Neural cell (in vitro differentiated cells): ENCODE measurements around the gene TTC13.

Experiments used
- CTCF ChIP-seq: fragments of 450-650 bp; IDR thresholded peaks from 2 replicates; pipeline ENCODE4 v1.5.1; 2014; ENCODE audit warnings: antibody characterized with exemption, mild to moderate bottlenecking, moderate library complexity; ENCODE audit not compliant: poor library complexity, severe bottlenecking
- EP300 ChIP-seq: fragments of 450-650 bp; conservative IDR thresholded peaks from 2 replicates; pipeline ENCODE4 v1.6.1; 2014; ENCODE audit warnings: antibody characterized with exemption, mild to moderate bottlenecking, moderate library complexity; ENCODE audit not compliant: poor library complexity, severe bottlenecking
- EZH2 ChIP-seq: fragments of 200-600, 300-800 bp; shearing (Covaris generic), sonication (generic); IDR thresholded peaks from 2 replicates; pipeline ENCODE4 v1.6.1; 2014; ENCODE audit warnings: antibody characterized with exemption, low read length, borderline replicate concordance, mild to moderate bottlenecking; ENCODE audit not compliant: insufficient read depth, poor library complexity, severe bottlenecking
- MXI1 ChIP-seq: fragments of 450-650 bp; conservative IDR thresholded peaks from 2 replicates; pipeline ENCODE4 v1.6.1; 2014; ENCODE audit warnings: antibody characterized with exemption, mild to moderate bottlenecking; ENCODE audit not compliant: poor library complexity, severe bottlenecking
- POLR2AphosphoS5 ChIP-seq: IDR thresholded peaks from 2 replicates; pipeline ENCODE4 v1.6.1; 2012
- REST ChIP-seq: IDR thresholded peaks from 2 replicates; pipeline ENCODE4 v1.6.1; 2012; ENCODE audit warnings: borderline replicate concordance
- SMC3 ChIP-seq: fragments of 450-650 bp; conservative IDR thresholded peaks from 2 replicates; pipeline ENCODE4 v1.6.1; 2014; ENCODE audit warnings: antibody characterized with exemption, mild to moderate bottlenecking, moderate library complexity; ENCODE audit not compliant: poor library complexity
- TAF1 ChIP-seq: IDR thresholded peaks from 2 replicates; pipeline ENCODE4 v1.6.1; 2012; ENCODE audit warnings: low read depth

- TF ChIP-seq CTCF (no peak), SMC3 (no peak), EZH2 (no peak), POLR2AphosphoS5 (no peak), MXI1 (no peak), EP300 (no peak), REST (no peak), TAF1 (no peak)
These were observed 49.3 kb upstream of the TTC13 start for GRCh38 chr1:231027971-231028370.
